HepG2 (cell line): ENCODE results near the gene PANK2. TPM values are rescaled to one million over a fixed set of nuclear protein-coding genes. Genes with fewer than 3 reads are reported as not detected.

Source experiments
- BORCS8-MEF2B ChIP-seq: sonication (generic); formaldehyde crosslinking; IDR thresholded peaks from 2 replicates; pipeline ENCODE4 v1.8.0; 2022; ENCODE audit warnings: mild to moderate bottlenecking, missing genetic modification reagents
- GATAD1 ChIP-seq: IDR thresholded peaks from 2 replicates; pipeline ENCODE4 v1.6.1; 2016; ENCODE audit warnings: missing genetic modification reagents, missing compliant biosample characterization
- JUND ChIP-seq: sonication (generic); formaldehyde crosslinking; IDR thresholded peaks from 2 replicates; pipeline ENCODE4 v1.8.0; 2022; ENCODE audit warnings: mild to moderate bottlenecking, missing genetic modification reagents
- NR2C2 ChIP-seq: sonication (generic); formaldehyde crosslinking; IDR thresholded peaks from 2 replicates; pipeline ENCODE4 v1.4.0; 2020; ENCODE audit warnings: missing genetic modification reagents, mild to moderate bottlenecking, moderate library complexity, borderline replicate concordance
- POLR2A ChIP-seq, 2 experiments: IDR thresholded peaks; 2 replicates each; pipeline ENCODE4 v1.6.1; 2011; ENCODE audit warnings: low read depth in 2 of 2, low read length in 2 of 2, mild to moderate bottlenecking in 1 of 2, moderate library complexity in 1 of 2; ENCODE audit not compliant: insufficient read depth in 1 of 2
- PPARG ChIP-seq: conservative IDR thresholded peaks from 2 replicates; pipeline ENCODE4 v1.6.1; 2016; ENCODE audit warnings: missing biosample characterization, missing genetic modification reagents
- RERE ChIP-seq: IDR thresholded peaks from 2 replicates; pipeline ENCODE4 v1.6.1; 2016; ENCODE audit warnings: low read depth, missing genetic modification reagents, missing compliant biosample characterization
- ZBTB14 ChIP-seq: sonication (generic); formaldehyde crosslinking; IDR thresholded peaks from 2 replicates; pipeline ENCODE4 v1.4.0; 2020; ENCODE audit warnings: missing genetic modification reagents
- ZBTB2 ChIP-seq: sonication (generic); formaldehyde crosslinking; IDR thresholded peaks from 2 replicates; pipeline ENCODE4 v1.8.0; 2022; ENCODE audit warnings: low read depth, missing genetic modification reagents
- ZBTB25 ChIP-seq: IDR thresholded peaks from 2 replicates; pipeline ENCODE4 v1.6.1; 2018; ENCODE audit warnings: missing genetic modification reagents
- ZKSCAN1 ChIP-seq: fragments of 150-350 bp; IDR thresholded peaks from 2 replicates; pipeline ENCODE4 v1.6.1; 2014; ENCODE audit warnings: low read length
- ZNF18 ChIP-seq: sonication (generic); formaldehyde crosslinking; IDR thresholded peaks from 2 replicates; pipeline ENCODE4 v1.8.0; 2022; ENCODE audit warnings: mild to moderate bottlenecking, missing genetic modification reagents; ENCODE audit not compliant: insufficient replicate concordance
- ZNF292 ChIP-seq: sonication (generic); formaldehyde crosslinking; IDR thresholded peaks from 2 replicates; pipeline ENCODE4 v1.8.1; 2022; ENCODE audit warnings: mild to moderate bottlenecking, low read depth, missing genetic modification reagents, borderline replicate concordance
- ZNF33B ChIP-seq: sonication (generic); formaldehyde crosslinking; IDR thresholded peaks from 2 replicates; pipeline ENCODE4 v1.5.1; 2020; ENCODE audit warnings: mild to moderate bottlenecking, missing genetic modification reagents
- ZNF354B ChIP-seq: sonication (generic); formaldehyde crosslinking; IDR thresholded peaks from 2 replicates; pipeline ENCODE4 v1.8.0; 2022; ENCODE audit warnings: mild to moderate bottlenecking, missing genetic modification reagents
- ZNF430 ChIP-seq: sonication (generic); formaldehyde crosslinking; IDR thresholded peaks from 2 replicates; pipeline ENCODE4 v1.9.0; 2021; ENCODE audit warnings: mild to moderate bottlenecking, missing genetic modification reagents
- ZNF446 ChIP-seq: sonication (generic); formaldehyde crosslinking; IDR thresholded peaks from 2 replicates; pipeline ENCODE4 v1.5.0; 2020; ENCODE audit warnings: mild to moderate bottlenecking, missing genetic modification reagents
- ZNF468 ChIP-seq: sonication (generic); formaldehyde crosslinking; IDR thresholded peaks from 2 replicates; pipeline ENCODE4 v1.8.0; 2022; ENCODE audit warnings: mild to moderate bottlenecking, moderate library complexity, missing genetic modification reagents
- polyA plus RNA-seq, 8 experiments: library from polyadenylated mRNA; depleted of rRNA in 3 of 8; stranded (reverse) in 7 of 8; unstranded in 1 of 8; fragments of >200 nt; fragmentation: Illumina TruSeq in 4 of 8; extraction: Trizol in 4 of 8; gene quantifications; 2 replicates each; pipeline versions ENCODE4 v1.2.1 to v1.2.3, GENCODE V29; 2011 to 2016; ENCODE audit warnings: low read depth in 4 of 8, missing spikeins in 1 of 8, mixed read lengths in 1 of 8; ENCODE audit not compliant: insufficient read depth in 1 of 8
- total RNA-seq, 5 experiments: library from RNA; depleted of rRNA; stranded (reverse); fragments of >200 nt; fragmentation: Illumina TruSeq; extraction: Trizol; gene quantifications; 2 replicates each; pipeline ENCODE4 v1.2.3, GENCODE V29; 2016; ENCODE audit warnings: low read depth in 1 of 5

PANK2 gene
- total and polyA plus RNA-seq, 2 of the 13 experiments (the other 11 are each of a cell fraction or from before 2014, with no cell fraction given) = 39.2 to 123 TPM

GRCh38 chr20:3846740-3847428, 42.3 kb upstream of the PANK2 start, which contains the start of gene MAVS (continued):
- TF ChIP-seq RERE (CRISPR knock-in tag) (no peak; the same call in 1 of the 2 replicates), ZBTB14 (CRISPR knock-in tag) (no peak; the same call in 1 of the 2 replicates), BORCS8-MEF2B (CRISPR knock-in tag) (peak; percentile 79), ZBTB25 (peak; percentile 79; the same call in 1 of the 2 replicates), NR2C2 (CRISPR knock-in tag) (peak; percentile 62), ZNF18 (CRISPR knock-in tag) (peak; percentile 96), JUND (CRISPR knock-in tag) (peak; percentile 56; the same call in 1 of the 2 replicates), ZNF354B (CRISPR knock-in tag) (peak; percentile 73), POLR2A (IDR thresholded peaks at IDR 0.05; ENCODE audit: insufficient read depth in 1 of 2, low read depth in 2 of 2, low read length in 2 of 2) (peak; percentile 96 to 98), PPARG (CRISPR knock-in tag) (0 out of 2 replicates have a peak, but pooled peaks have one; percentile 38), ZNF446 (CRISPR knock-in tag) (peak; percentile 89), ZNF430 (CRISPR knock-in tag) (peak; percentile 70; the same call in 1 of the 2 replicates), ZKSCAN1 (peak; percentile 10), ZBTB2 (CRISPR knock-in tag) (peak; percentile 82), ZNF468 (CRISPR knock-in tag) (no peak), GATAD1 (peak; percentile 73), ZNF292 (peak; percentile 7; the same call in 1 of the 2 replicates), ZNF33B (CRISPR knock-in tag) (no peak; the same call in 1 of the 2 replicates)
